NCI-H128 (cell line): ENCODE measurements around the gene OVCA2.

ENCODE experiments used
- DNase-seq: peaks from one replicate; lab custom pipeline; 2025; ENCODE audit not compliant: unreplicated experiment; lab: John Stamatoyannopoulos, UW

OVCA2 gene

DNA sequence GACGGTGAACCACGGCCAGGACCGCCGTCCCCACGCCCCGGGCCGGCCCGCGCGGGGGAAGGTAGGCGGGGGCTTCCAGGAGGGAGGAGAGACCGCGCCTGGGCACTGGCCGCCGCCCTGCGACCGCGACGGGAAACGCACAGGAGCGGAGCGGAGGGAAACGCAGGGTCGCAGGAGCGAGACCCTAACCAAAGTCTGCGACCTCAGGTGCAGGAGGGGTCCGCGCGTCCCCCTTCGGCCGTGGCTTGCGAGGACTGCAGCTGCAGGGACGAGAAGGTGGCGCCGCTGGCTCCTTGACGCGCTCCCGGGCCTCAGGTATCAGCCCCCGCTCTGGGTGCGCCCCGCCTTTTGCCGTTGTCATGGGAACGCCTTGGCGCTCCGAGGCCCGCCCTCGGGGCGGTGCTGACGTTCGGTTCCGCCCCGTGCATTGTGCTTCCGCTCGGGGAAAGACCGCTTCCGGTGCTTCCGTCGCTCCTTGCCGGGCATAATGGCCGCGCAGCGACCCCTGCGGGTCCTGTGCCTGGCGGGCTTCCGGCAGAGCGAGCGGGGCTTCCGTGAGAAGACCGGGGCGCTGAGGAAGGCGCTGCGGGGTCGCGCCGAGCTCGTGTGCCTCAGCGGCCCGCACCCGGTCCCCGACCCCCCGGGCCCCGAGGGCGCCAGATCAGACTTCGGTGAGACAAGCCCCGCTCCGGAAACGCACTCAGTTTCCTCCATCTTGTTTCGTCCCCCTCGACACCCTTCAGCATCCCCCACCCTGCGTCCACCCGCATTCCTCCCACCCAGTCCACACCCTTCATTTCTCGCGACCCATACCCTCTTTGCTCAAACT, at the start of gene OVCA2:
OVCA2 (plus strand) TSS at position 462 of the 829 bp plus-strand sequence; CDS start at position 488, 26 bp downstream.
- peak; percentile 91 for DNase-seq

GRCh38 chr17:1992541-1992940, 49.3 kb upstream of the OVCA2 start:
- DNase-seq: no peak

DNA sequence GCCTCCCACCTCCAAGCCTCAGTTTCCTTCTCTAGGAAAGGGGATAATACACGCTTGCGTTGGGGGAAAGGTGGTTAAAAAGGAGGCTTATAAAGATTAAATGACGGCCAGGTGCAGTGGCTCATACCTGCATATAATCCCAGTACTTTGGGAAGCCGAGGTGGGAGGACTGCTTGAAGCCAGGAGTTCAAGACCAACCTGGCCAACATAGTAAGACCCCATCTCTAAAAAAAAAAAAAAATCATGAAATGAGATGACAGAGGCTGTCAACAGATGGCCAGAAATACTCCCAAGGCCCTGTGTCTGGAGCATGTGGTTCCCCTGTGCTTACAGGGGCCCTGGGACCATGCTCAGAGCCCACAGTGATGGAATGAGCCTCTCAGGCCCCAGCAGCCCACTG, 47.1 kb upstream of the OVCA2 start:
- DNase-seq: no peak

GRCh38 chr17:1995321-1995892, 46.4 kb upstream of the OVCA2 start:
- no peak for DNase-seq

DNA sequence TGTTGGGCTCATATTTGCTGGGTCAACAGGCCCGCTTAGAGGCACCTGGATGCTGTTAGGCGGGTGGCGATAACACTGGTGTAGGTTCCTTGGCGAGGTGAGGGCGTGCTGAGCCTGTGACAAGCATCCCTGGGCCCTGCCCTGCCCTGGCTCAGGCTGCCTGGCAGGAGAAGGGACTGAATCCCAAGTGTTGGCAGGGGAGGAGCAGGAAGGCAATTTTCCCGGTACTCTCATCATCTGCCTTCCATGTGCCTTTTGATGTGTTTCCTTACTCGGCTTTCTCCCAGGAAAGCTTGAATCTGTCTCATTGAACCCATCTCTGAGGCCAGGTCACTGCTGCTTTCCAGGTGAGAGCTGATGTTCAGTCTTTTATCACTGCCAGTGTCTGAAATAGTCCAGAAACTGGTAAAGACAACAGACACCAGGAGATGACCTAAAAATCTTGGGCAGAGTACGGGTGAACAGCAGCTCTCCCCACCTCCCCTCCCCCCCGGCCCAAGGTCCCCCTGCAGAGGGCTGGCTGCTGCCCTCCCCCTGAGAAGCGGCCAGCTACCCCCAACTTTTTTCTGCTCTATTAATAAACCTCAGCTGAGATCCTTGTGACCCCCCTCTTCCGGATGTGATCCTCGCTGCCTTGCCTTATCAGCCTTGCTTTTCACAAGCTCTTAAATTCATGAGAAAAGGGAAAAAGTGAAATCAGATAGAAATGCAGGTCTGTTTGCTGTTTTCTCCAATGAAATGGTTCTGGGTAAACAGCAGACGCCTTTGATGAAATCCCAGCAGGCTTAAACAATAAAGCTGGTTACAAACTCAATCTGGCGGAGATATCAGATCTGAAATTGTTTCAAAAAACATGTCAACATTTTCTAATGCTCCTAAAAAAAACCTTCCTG, 45.7 kb upstream of the OVCA2 start:
- no peak for DNase-seq

- no peak for DNase-seq
Measured at GRCh38 chr17:1996800-1997288, 45.0 kb upstream of the OVCA2 start.

DNA sequence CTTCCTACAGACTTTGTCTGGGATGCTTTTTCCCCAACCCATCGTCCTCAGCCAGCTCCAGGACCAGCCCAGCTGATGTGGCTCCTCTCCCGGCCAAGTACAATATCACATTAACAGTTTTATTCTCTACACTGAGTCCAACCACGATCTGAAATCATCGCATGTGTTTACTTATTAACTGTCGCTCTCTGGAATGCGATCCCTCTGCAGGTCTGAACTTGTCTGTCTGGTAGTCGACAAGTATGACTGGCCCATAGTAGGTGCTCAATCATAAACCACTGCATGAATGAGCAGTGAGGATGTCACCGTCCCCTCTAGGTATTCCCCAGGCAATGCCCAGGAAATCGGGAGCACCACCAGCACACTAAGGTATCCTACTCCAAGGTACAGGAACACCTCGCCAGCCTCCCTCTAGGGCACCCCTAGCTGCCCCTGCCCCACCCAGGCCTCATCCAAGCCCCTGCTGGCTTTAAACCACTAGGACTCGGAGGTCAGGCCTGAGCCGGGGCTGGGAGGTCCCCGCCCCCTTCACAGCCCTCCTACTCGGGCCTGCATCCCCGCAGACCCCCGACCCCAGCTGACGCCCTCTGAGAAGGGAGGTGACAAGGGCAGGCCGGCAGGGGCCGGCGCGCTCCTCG, 44.4 kb upstream of the OVCA2 start:
- DNase-seq: no peak

DNA sequence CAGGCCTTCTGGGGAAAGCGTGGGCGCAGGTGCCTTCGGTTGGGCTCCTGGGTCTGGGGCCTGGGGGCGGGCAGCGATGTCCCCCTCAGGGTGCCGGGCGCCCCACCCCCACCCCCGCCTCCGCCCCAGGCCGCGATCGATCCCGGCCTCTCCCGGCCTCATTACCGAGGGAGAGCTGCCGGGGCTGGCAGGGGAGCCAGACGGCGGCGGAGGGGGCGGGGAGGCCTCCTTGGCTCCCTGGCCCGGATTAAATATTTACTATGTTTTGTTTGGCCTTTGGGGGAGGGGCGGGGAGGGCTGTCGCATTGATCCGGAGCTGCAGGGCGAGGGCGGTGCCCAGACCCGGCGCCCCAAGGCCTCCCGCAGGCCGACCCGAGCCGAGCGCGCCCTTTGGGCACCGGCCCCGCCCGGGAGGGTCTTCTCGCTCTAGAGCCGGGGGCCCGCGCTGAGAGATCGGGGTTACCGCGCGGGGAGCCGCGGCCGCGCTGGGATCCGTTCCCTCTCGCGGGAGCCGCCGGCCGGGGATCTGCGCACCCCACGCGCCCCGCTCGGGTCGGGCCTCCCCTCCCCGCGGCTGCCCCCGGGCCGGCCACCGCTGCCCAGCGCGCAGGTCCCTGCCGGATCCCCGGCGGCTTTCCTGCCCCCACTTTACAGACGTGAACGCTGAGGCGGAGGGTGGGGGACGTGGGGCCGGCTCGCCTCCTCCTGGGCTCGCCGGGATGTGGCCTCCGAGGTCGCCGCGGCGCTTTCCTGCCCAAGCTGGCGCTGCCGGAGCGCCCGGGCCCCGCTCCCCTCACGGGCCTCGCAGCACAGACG, 43.7 kb upstream of the OVCA2 start:
- no peak for DNase-seq

DNA sequence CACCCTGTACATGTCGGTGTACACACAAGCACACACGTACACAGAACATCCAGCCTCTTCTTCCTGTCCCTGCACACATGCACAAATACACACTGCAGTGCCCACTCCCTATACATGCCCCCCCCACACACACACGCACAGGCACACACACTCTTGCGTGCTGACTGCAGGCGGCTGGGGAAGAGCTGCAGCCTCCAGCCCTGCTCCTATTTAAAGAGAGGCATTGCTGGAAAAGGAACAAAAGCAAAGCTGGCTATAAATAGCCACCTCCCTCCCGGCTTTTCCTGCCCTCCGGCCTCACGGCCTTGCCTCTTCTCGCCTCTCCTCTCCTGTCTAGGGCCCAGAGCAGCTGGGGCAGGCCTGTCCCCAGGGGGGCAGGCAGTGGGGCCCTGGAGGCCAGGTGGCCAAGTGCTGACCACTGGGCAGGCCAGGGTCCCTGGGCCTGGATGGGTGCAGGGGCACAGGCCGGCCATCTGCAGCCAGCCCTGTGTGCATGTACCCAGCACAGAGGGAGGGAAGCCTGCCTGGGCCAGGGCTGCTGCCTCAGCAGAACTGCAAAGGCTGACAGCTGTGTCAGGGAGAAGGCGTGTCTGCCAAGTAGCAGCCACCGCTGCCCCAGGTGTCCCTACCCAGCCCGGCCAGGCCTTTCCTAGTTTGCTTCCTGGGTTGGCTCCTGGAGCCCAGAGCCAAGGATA, 42.1 kb upstream of the OVCA2 start:
- DNase-seq: no peak

DNA sequence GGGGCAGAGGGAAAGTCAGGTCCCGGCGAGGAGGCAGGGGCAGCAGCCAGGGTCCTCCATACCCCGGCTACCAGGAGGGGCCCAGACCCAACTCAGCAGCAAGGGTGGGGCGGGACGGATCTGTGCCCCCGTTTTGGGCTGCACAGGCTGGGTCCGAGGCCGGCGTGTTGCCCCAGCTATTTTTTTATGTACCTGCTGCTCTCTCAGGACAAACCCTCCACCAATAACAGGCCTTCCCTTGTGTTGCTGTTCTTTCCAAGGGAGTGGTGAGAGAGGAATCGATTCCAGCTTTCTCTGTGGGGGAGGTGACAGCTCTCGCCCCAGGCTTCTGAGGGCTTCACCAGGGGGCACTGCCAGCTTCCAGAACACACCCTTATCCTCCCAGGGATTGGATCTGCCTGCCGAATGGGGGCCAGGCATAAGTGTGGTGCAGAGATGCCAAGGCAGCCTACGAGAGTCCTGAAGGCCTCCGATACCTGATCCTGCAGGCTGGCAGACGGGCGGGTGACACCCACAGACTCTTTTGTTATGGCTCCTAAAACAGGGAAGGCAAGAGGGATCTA, 39.0 kb upstream of the OVCA2 start:
- no peak for DNase-seq

DNA sequence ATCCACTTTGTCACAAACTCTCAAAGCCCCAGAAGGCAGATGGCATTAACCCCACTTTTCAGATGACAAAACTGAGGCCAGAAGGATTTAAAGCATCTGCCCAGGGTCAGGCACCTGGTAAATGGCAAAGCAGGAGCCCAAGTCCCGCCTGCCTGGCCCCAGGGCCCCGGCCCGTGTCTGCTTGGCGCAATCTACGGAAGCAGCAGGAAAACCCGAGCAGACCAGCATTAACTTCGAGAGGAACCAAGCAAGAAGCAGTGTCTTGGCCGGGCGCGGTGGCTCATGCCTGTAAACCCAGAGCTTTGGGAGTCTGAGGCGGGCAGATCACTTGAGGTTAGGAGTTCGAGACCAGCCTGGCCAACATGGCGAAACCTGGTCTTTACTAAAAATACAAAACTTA, 38.3 kb upstream of the OVCA2 start:
- DNase-seq: no peak

DNA sequence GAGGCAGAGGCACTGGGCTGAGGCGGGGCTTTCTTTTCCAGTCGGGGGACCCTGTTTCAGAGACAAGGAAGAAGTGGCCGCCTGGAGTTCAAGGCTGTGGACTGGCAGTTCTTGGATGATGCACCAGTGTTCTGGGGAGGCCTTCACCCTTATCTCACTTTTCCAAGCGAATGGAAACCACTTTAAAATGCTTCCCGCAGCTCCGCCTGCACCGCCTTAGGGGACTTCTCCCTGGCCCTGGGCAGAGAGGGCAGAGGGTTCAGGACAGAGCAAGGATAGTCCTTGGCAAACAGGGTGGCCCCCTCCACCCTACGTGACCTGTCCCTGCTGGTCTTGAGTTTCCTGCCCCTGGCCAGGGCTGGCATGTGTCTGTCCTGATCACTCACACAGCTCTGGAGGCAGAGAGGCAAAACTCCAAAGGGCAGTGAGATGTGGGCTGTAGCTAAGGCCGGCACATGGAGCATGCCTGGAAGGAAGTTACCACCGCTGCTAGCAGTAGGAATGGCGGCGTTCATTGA, 37.3 kb upstream of the OVCA2 start:
- DNase-seq: no peak

- no peak for DNase-seq
Measured at GRCh38 chr17:2008332-2009126, 33.3 kb upstream of the OVCA2 start.

- DNase-seq: no peak
Measured at GRCh38 chr17:2009737-2010136, 32.1 kb upstream of the OVCA2 start.

GRCh38 chr17:2011411-2012371, 30.1 kb upstream of the OVCA2 start:
- no peak for DNase-seq

GRCh38 chr17:2012499-2012898, 29.3 kb upstream of the OVCA2 start:
- DNase-seq: no peak
